NCI-H1092 treated with DMSO at 0.1 percent for 48 hours (cell line): ENCODE data around the gene CHRM5.
"Not testable (repeated sequence)": the region's sequence is repeated elsewhere in the genome, so short reads cannot be mapped to it uniquely, and the experiment has no call there.

Source experiments
- DNase-seq: peaks from one replicate; lab custom pipeline; 2025; lab: John Stamatoyannopoulos, UW

The CHRM5 gene

DNA sequence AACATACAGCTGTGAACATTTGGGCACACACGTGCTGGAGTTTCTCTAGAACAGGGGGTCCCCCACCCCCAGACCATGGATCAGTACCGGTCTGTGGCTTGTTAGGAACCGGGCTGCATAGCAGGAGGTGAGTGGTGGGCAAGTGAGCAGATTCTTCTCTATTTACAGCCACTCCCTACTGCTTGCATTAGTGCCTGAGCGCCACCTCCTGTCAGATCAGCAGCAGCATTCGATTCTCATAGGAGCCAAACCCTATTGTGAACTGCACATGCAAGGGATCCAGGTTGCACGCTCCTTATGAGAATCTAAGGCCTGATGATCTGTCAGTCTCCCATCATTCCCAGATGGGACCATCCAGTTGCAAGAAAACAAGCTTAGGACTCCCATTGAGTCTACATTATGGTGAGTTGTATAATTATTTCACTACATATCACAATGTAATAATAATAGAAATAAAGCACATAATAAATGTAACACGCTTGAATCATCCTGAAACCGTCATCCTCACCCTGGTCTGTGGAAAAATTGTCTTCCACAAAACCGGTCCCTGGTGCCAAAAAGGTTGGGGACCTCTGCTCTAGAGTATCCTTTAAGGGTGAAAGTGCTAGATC lies 25.8 kb downstream of the CHRM5 start:
- peak; percentile 6 for DNase-seq

DNA sequence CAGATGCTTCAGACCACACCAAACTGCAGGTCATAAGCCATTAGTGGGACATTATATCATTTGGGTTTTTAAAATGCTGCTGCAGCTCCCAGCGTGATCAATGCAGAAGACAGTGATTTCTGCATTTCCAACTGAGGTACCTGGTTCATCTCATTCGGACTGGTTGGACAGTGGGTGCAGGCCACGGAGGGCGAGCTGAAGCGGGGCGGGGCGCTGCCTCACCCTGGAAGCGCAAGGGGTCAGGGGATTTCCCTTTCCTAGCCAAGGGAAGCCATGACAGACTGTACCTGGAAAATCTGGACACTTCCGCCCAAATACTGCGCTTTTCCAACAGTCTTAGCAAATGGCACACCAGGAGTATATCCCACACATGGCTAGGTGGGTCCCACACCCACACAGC lies 27.4 kb downstream of the CHRM5 start:
- DNase-seq = not testable (repeated sequence)

DNA sequence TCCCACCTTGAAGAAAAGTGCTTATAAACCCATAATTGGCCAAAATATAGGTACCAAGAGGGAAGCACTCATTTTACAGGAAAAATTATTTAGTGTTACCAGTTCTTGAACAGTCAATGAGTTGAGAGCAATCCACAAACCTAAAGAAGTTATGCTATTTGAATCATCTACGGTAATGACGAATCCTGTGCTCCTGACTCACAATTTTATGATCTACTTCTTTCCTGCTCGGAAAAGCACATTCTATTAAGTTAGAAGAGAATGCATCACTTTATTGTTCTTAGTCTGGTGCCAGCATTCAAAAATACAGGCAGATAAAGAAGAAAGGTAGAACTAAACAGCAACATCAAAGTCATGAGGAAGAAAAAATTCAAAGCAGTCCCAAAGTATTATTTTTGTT lies 33.2 kb downstream of the CHRM5 start:
- no peak for DNase-seq

DNA sequence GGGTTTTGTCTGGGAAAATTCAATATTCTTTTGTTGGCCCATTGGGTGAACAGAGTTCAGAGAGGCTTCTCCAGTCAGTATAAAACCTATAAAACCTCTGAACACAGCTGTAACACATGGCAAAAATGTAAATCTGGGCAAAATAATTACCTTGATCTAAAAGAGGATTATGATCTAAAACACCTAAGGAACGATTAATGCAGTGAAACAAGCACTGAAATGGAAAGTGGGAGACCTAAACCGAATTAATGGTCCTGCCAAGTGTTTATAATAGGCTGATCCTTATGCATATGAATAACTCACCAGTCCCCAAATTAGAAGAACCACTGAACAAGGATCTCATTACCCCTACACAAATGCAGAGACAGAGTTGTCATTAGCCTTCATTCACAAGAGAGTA lies 38.1 kb downstream of the CHRM5 start:
- DNase-seq = no peak

DNA sequence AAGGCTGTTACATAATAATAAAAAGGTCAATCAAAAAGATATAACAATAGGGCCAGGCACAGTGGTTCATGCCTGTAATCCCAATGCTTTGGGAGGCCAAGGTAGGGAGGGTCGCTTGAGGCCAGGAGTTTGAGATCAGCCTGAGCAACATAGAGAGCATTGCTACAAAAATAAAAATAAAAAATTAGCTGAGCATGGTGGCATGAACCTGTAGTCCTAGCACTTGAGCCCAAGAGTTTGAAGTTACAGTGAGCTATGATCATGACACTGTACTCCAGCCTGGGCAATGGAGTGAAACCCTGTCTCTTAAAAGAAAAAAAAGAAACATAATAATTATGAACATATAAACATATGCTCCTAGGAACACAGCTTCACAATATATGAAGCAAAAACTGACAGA lies 41.4 kb downstream of the CHRM5 start:
- no peak for DNase-seq

DNA sequence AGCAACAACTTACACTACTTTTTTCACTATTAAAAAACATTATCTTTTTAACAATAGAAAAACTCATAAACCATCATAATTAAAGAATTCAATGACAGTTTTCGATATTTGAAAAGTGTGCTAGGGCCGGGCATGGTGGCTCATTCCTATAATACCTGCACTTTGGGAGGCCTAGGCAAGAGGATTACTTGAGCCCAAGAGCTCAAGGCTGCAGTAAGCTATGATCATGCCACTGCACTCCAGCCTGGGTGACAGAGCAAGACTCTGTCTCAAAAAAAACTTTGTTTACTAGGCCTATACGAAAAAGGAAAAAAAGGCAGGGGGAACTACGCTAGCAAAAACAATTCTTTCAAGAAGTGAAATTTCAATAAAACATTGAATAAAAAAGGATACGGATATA lies 42.6 kb downstream of the CHRM5 start:
- no peak for DNase-seq

DNA sequence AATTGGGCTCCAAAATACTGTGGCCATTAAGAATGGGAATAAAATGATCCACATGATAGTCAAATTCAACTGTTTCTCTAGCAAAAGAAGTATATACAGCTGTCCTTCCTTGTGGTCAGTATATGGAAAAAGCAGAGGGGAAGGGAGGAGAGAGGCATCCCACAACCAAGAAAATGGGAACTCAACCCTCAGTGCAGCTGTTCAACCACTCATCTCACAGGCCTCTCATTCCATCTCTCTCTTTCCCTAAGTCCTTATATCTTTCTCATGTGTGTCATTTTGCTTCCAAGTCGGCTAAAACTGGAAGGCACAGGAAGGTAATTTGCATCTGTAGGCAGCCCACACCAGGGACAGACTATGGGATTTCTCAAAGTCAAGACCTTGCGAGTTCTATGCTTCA lies 43.2 kb downstream of the CHRM5 start:
- DNase-seq = no peak

DNA sequence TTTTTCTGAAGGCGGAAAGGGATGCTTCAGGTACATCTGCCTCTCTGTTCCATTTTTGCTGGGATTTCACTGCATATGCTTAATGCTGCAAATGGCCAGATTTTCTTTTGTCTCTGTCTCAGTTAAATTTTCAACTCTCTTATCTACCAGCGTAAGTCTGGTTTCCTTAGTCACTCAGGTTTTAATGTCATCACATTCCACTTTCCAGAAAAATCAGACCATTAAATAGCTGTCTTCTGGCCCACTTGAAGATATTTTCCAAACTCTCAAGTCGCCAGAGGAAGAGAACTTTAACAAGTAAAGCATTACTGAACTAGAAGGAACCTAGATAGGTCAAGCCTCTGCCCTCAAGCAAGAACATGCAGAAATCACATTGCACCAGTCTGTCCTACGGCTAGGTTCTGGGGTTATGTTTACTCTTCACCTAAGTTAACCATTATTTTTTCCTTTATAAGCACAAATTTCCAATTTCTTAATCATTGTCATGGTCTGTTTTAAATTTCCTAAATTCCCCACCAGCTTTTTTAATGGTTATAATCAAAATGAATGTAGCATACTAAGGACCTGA lies 44.2 kb downstream of the CHRM5 start:
- DNase-seq = no peak

DNA sequence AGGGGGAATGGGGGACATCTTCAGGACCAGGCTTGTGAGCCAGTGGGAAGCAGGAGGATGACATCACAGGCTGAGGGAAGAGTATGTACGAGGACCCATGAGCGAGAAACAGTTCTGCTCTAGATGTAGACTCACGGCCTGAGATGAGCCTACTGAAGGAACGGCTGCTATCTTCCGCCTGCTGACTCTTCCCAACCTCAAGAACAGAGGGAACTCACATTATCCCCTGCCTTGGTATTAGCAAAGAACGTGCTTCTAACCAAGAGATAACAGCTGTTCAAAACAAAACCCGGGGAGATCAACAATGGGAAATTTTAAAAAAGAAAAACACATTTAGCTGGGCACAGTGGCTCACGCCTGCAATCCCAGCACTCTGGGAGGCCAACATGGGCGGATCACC lies 45.4 kb downstream of the CHRM5 start:
- DNase-seq = no peak

DNA sequence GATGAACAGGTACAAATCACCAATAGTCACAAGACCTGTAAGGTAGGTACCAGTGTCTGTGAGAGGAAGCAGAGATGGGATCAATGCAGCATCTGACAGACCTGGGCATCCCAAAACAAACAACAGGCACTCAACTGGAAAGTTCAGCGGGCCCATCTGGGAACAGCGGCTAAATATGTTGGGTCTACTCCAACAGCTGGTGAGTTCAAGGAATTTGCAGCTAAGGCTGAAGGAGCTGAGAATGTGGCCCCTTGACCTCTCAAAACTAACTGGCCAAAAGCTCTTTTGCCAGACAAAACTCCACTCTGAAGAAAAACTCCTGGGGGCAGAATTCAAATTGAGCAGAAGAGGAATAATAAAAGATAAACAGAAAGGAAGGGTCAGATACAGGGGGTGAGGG lies 46.3 kb downstream of the CHRM5 start:
- no peak for DNase-seq

DNA sequence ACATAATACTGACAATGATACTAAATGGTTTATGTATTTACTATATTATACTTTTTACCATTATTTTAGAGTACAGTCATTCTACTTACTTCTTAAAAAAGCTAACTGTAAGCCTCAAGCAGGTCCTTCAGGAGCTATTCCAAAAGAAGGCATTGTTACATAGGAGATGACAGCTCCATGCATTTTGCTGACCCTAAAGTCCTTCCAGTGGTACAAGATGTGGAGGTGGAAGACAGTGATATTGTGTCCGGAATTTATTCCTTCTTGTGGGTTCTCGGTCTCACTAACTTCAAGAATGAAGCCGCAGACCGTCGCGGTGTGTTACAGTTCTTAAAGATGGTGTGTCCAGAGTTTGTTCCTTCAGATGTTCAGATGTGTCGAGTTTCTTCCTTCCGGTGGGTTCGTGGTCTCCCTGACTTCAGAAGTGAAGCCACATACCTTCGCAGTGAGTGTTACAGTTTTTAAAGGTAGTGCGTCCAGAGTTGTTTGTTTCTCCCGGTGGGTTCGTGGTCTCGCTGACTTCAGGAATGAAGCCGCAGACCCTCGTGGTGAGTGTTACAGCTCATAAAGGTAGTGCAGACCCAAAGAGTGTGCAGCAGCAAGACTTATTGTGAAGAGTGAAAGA lies 49.8 kb downstream of the CHRM5 start:
- DNase-seq = no peak

DNA sequence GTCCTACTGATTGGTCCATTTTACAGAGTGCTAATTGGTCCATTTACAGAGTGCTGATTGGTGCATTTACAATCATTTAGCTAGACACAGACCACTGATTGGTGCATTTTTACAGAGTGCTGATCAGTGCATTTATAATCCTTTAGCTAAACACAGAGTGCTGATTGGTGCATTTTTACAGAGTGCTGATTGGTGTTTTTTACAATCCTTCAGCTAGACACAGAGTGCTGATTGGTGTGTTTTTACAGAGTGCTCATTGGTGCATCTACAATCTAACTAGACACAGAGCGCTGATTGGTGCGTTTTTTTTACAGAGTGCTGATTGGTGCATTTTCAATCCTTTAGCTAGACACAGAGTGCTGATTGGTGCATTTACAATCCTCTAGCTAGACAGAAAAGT lies 50.4 kb downstream of the CHRM5 start:
- not testable (repeated sequence) for DNase-seq

DNA sequence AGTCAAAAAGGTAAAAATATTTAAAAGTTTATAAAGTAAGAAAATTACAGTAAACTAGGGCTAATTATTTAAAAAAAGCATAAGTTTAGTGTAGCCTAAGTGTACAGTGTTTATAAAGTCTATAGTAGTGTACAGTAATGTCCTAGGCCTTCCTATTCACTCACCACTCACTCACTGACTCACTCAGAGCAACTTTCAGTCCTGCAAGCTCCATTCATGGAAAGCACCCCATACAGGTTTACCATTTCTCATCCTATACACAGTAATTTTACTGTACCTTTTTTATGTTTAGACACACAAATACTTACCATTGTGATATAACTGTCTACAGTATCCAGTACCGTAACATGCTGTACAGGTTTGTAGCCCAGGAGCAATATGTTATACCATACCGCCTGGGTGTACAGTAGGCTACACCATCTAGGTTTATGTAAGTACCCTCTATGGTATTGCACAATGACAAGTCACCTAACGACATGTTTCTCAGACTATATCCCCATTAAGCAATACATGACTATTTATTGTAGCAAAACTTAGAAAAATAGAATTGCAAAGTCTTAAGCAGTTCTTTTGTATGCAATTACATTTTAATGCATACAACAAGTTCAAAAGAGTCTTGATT lies 51.2 kb downstream of the CHRM5 start:
- DNase-seq = no peak

DNA sequence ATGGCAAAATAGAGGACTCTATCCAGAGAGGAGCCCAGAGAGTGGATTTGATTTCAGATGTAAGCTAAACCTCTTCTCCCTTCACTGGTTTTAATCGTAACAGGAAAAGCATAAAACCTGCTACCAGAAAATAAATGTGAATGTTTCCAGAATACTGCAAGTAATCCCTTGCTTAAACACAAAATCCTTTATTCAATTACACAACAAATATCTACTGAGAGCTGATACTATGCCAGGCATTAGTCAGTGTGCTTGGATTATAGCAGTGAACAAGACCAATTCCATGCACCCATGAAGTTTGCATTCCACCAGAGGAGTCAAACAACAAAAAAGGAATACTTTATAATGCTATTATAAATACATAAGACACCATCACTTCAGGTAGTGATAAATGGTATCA lies 55.6 kb downstream of the CHRM5 start:
- no peak for DNase-seq

DNA sequence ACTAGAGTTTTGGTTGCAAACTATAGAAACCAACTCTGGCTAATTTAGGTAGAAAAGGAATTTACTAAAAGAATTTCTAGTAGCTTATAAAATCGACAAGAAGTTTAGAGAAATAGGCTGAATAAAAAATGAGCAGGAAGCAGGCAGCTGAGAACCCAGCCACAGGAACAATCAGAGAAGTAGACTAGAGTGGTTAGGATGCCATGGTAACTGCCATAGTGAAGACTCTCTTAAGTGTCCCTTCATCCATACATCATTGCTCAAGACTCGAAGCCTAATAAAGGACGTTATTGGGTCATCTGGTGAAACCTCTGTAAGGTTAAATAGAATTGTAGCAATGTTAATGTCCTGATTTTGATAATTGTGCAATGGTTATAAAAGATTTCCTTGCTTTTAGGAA lies 57.0 kb downstream of the CHRM5 start:
- no peak for DNase-seq

DNA sequence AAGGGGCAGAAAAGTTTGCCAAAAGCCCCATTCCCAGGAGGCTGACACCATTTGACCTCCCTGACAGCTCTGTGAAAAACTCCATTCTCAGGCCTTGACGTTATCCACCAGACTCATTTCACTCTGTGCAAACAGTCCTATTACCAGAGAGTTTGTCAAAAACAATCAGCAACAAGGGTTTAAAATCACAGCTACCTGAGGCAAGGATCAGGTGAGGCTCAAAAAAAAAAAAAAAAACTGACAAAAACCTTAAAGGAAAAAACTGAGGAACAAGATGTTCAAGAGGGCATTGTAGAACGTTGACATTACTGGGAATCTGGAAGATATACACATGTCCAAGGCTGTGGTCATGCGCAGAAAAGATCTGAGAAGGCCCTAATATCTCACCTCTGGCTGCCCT lies 59.3 kb downstream of the CHRM5 start:
- DNase-seq = no peak

DNA sequence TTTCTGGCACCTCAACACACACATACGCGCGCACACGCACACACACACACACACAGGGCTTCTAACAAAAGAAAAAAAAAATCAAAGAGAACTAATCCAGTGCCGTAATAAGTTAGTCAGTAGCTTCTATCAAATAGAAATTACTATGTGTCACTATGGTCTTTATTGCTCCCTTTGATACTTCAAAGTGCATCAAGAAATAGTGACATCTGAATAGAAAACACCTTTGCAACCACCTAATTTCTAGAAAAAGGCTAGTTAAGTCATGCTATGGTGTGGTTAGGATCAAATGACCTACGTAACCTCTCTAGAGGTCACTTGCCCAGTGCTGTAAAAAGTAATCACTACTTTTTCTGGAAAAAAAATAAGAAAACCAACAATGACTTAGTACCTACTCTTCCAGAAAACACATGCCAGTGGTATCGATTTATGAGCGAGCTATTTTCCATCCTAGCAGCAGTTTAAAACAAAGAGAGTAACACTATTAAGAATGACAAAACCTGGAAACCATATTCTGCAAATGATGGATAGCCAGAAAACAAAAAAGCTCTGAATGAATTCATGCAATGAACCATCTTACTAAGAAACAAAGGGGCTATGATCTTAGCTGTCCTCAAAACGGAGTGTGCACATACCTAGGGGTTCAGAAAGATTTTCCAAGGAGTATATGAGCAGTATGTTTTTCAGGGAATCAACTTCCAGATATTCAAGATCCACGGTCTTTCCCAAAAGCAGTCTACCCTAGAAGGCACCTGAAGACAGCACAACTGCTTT lies 63.9 kb downstream of the CHRM5 start:
- DNase-seq = no peak

DNA sequence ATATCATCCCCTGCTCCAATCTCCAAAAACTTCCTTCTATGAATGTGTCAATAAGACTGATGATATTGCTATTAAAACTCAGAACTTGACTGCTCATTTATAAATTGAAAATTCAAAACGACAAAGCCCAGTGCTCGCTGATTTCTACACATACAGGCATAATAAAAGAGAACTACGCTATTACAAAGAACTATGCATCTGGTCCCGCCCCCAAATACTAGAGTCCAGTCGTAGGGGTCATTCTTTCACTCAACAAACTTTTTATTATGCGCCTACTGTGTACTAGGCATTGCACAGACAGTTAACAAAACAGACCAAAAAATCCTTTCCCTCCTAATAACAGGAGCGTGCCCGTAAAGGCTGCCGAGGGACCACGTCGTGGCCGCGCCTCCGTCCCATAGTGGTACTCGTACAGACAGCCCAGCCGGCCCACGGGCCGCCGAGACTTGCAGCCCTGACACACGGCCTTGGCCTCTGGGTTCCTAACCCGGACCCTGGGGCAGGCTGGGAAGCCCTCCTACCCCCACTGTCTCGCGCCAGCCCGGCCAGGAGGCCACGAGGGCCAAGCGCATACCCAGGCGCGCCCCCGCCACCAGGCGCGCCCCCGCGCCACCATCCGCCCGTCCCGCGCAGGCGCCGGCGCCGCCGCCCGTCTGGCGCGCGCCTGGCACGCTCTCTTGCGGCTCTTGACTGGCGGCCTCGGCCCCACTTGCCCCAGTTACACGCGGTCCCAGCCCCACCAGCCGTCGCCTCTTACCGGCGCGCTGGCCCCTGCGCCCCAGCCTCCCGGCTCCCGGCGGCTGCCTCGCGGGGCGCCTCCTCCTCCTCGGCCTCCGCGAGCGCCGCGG lies 70.0 kb downstream of the CHRM5 start:
- DNase-seq = peak; percentile 64

DNA sequence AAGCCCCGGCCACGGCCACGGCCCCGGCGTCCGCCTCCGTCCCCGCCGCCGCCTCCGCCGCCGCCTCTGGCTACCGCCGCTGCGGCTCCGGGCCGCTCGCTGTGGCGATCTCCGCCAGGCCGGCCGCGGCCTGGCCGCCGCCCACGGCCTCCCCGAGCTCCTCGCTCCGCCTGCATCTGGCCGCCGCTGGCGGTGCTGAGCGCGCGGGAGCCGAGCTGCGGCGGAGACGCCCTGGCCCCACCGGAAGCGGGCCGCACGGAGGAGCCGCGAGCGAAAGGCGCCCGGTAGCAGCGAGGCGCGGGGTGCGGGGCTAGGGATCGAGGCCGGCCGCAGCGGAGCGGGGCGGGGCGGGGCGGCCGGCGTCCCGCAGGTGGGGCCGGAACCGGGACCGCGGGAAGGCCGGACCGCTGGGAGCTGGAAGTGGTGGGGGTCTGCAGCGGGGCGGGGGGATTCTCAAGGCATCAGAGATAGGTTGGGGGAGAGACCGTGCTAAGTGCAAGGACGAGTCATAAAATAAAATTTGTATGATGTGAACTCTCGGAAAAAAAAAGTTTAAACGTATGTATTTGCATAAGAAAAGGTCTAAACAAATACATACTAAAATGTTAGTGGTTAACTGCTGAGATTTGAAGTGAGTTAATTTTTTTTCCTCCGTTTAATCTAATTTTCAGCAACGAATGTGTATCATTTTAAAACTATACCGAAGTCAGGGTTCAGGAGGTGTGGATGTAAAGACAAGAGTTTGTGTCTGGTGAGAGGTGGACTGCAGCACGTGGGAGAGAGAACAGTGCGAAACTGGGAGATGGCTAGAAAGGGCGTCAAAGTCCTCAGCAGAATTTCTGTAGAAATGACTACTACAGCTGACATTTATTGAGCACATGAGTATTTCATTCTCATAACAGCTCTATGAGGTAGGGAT lies 70.8 kb downstream of the CHRM5 start, which contains the start of gene AVEN:
TSS of gene AVEN (minus strand) at position 334 of the 919 bp plus-strand sequence. CDS start at position 176, 158 bp downstream.
- DNase-seq = peak; percentile 10

DNA sequence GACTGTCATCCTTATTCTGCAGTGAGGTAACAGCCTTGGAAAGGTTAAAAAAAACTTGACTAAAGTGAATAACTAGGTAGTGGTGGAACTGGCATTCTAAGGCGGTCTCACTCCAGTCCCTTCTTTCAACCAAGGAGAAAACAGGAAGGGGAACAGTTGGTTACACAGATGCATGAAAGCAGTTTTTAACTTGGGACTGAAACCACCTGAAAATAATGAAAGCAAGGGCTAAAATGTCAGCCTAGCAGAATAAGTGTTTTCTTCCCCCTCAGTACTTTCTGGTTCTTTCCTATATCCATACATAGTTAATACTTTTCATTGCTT lies 71.5 kb downstream of the CHRM5 start:
- no peak for DNase-seq

DNA sequence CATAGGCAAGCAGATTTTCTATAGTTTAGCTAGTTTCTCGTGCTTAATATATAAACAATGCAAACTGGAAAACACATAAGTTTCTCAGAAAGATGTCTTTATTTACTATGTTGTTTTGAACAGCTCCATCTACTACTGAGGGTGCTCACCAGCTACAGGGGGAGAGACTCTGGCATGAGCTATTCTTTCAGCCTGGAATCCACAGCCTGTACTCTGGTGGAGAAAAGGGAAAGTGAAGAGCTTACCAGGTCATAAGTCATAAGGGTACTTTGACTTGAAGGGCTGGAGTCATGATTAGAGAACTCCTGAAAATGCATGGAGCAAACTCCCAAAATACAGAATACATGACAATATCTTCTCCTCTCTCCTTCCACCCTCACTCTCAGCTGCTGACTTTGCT lies 75.1 kb downstream of the CHRM5 start:
- no peak for DNase-seq
